ENCODE results near the gene NCOA1.

The NCOA1 gene

DNA sequence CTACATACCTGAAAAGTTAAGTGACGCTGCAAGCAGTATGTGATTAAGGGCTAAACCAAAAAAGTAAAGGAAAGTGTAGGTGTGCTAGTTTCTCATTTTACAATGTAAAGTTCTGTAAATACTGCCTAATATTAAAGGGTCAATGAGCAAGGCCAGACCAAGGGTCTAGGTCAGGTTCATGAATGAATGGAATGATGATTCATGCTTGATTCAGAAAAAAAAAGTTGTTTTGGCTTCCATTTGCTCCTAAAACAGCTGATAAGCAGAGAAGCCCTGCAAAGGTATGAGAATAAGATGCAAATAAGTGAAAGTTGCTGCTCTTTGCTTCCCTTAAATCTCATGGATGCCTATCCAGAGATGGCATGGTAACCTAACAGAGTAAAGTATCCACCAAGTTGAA is 240.9 kb downstream of the NCOA1 start:
- TF ChIP-seq ISL1 (CRISPR knock-in tag; IDR thresholded peaks at IDR 0.05) (no peak), ZNF8 (CRISPR knock-in tag; IDR thresholded peaks at IDR 0.05) (no peak), RARB (CRISPR knock-in tag; IDR thresholded peaks at IDR 0.05) (no peak), SNAI2 (CRISPR knock-in tag; IDR thresholded peaks at IDR 0.05) (no peak), ZC3H10 (CRISPR knock-in tag; IDR thresholded peaks at IDR 0.05) (no peak), OSR1 (CRISPR knock-in tag; IDR thresholded peaks at IDR 0.05) (no peak), ZNF70 (CRISPR knock-in tag; IDR thresholded peaks at IDR 0.05) (no peak), ARNTL (CRISPR knock-in tag; IDR thresholded peaks at IDR 0.05; ENCODE audit: borderline replicate concordance, low read depth) (no peak), PPARA (CRISPR knock-in tag; IDR thresholded peaks at IDR 0.05; ENCODE audit: borderline replicate concordance) (no peak), CSDC2 (CRISPR knock-in tag; IDR thresholded peaks at IDR 0.05) (no peak), ZFP30 (CRISPR knock-in tag; IDR thresholded peaks at IDR 0.05) (no peak)
- TF ChIP-seq, protein P1, sequence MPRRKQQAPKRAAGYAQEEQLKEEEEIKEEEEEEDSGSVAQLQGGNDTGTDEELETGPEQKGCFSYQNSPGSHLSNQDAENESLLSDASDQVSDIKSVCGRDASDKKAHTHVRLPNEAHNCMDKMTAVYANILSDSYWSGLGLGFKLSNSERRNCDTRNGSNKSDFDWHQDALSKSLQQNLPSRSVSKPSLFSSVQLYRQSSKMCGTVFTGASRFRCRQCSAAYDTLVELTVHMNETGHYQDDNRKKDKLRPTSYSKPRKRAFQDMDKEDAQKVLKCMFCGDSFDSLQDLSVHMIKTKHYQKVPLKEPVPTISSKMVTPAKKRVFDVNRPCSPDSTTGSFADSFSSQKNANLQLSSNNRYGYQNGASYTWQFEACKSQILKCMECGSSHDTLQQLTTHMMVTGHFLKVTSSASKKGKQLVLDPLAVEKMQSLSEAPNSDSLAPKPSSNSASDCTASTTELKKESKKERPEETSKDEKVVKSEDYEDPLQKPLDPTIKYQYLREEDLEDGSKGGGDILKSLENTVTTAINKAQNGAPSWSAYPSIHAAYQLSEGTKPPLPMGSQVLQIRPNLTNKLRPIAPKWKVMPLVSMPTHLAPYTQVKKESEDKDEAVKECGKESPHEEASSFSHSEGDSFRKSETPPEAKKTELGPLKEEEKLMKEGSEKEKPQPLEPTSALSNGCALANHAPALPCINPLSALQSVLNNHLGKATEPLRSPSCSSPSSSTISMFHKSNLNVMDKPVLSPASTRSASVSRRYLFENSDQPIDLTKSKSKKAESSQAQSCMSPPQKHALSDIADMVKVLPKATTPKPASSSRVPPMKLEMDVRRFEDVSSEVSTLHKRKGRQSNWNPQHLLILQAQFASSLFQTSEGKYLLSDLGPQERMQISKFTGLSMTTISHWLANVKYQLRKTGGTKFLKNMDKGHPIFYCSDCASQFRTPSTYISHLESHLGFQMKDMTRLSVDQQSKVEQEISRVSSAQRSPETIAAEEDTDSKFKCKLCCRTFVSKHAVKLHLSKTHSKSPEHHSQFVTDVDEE (CRISPR knock-in tag; IDR thresholded peaks at IDR 0.05) = no peak
- TF ChIP-seq, protein P2, sequence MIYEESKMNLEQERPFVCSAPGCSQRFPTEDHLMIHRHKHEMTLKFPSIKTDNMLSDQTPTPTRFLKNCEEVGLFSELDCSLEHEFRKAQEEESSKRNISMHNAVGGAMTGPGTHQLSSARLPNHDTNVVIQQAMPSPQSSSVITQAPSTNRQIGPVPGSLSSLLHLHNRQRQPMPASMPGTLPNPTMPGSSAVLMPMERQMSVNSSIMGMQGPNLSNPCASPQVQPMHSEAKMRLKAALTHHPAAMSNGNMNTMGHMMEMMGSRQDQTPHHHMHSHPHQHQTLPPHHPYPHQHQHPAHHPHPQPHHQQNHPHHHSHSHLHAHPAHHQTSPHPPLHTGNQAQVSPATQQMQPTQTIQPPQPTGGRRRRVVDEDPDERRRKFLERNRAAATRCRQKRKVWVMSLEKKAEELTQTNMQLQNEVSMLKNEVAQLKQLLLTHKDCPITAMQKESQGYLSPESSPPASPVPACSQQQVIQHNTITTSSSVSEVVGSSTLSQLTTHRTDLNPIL (CRISPR knock-in tag; IDR thresholded peaks at IDR 0.05; ENCODE audit: low read depth) = no peak
- TF ChIP-seq, protein P3, sequence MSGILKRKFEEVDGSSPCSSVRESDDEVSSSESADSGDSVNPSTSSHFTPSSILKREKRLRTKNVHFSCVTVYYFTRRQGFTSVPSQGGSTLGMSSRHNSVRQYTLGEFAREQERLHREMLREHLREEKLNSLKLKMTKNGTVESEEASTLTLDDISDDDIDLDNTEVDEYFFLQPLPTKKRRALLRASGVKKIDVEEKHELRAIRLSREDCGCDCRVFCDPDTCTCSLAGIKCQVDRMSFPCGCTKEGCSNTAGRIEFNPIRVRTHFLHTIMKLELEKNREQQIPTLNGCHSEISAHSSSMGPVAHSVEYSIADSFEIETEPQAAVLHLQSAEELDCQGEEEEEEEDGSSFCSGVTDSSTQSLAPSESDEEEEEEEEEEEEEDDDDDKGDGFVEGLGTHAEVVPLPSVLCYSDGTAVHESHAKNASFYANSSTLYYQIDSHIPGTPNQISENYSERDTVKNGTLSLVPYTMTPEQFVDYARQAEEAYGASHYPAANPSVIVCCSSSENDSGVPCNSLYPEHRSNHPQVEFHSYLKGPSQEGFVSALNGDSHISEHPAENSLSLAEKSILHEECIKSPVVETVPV (CRISPR knock-in tag; IDR thresholded peaks at IDR 0.05) = no peak
- TF ChIP-seq, protein P4, sequence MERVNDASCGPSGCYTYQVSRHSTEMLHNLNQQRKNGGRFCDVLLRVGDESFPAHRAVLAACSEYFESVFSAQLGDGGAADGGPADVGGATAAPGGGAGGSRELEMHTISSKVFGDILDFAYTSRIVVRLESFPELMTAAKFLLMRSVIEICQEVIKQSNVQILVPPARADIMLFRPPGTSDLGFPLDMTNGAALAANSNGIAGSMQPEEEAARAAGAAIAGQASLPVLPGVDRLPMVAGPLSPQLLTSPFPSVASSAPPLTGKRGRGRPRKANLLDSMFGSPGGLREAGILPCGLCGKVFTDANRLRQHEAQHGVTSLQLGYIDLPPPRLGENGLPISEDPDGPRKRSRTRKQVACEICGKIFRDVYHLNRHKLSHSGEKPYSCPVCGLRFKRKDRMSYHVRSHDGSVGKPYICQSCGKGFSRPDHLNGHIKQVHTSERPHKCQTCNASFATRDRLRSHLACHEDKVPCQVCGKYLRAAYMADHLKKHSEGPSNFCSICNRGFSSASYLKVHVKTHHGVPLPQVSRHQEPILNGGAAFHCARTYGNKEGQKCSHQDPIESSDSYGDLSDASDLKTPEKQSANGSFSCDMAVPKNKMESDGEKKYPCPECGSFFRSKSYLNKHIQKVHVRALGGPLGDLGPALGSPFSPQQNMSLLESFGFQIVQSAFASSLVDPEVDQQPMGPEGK (CRISPR knock-in tag; IDR thresholded peaks at IDR 0.05; ENCODE audit: borderline replicate concordance) = no peak
- ATAC-seq = no peak

DNA sequence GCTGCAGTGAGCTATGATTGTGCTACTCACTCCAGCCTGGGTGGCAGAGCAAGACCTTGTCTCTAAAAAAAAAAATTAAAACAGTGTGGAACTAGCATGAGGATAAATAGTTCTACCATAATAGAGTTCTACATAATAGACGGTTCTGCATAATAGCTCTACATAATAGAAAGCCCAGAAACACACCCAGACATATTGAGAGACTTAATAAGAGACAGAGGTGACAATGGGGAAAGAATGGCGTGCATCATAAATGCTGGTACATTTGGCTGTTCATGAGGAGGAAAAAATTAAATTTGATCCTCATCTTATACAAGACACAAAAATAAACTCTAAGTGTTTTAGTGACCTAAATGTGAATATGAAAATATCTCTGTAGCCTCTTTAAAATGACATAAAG is 243.7 kb downstream of the NCOA1 start:
- ATAC-seq = no peak

More for the DNA sequence above, 243.7 kb downstream of the NCOA1 start:
- no peak for TF ChIP-seq TOX (CRISPR knock-in tag; IDR thresholded peaks at IDR 0.05; ENCODE audit: borderline replicate concordance)
- TF ChIP-seq, protein P4 (CRISPR knock-in tag; IDR thresholded peaks at IDR 0.05; ENCODE audit: borderline replicate concordance) = no peak
- no peak for TF ChIP-seq RARB (CRISPR knock-in tag; IDR thresholded peaks at IDR 0.05)
- no peak for TF ChIP-seq ZNF70 (CRISPR knock-in tag; IDR thresholded peaks at IDR 0.05)
- no peak for TF ChIP-seq TCF4 (CRISPR knock-in tag; IDR thresholded peaks at IDR 0.05; ENCODE audit: borderline replicate concordance)
- TF ChIP-seq, protein P3 (CRISPR knock-in tag; IDR thresholded peaks at IDR 0.05) = no peak
- TF ChIP-seq OSR1 (CRISPR knock-in tag; IDR thresholded peaks at IDR 0.05) = no peak
- TF ChIP-seq ZC3H10 (CRISPR knock-in tag; IDR thresholded peaks at IDR 0.05) = no peak
- TF ChIP-seq BACH2 (CRISPR knock-in tag; IDR thresholded peaks at IDR 0.05; ENCODE audit: borderline replicate concordance) = no peak
- TF ChIP-seq, protein P5, sequence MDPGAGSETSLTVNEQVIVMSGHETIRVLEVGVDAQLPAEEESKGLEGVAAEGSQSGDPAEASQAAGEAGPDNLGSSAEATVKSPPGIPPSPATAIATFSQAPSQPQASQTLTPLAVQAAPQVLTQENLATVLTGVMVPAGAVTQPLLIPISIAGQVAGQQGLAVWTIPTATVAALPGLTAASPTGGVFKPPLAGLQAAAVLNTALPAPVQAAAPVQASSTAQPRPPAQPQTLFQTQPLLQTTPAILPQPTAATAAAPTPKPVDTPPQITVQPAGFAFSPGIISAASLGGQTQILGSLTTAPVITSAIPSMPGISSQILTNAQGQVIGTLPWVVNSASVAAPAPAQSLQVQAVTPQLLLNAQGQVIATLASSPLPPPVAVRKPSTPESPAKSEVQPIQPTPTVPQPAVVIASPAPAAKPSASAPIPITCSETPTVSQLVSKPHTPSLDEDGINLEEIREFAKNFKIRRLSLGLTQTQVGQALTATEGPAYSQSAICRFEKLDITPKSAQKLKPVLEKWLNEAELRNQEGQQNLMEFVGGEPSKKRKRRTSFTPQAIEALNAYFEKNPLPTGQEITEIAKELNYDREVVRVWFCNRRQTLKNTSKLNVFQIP (CRISPR knock-in tag; IDR thresholded peaks at IDR 0.05; ENCODE audit: borderline replicate concordance, low read depth) = no peak
- no peak for TF ChIP-seq CSDC2 (CRISPR knock-in tag; IDR thresholded peaks at IDR 0.05)
- TF ChIP-seq ZNF8 (CRISPR knock-in tag; IDR thresholded peaks at IDR 0.05) = no peak
- no peak for TF ChIP-seq ZFP30 (CRISPR knock-in tag; IDR thresholded peaks at IDR 0.05)
- TF ChIP-seq, protein P2 (CRISPR knock-in tag; IDR thresholded peaks at IDR 0.05; ENCODE audit: low read depth) = no peak
- TF ChIP-seq, protein P1 (CRISPR knock-in tag; IDR thresholded peaks at IDR 0.05) = no peak
- no peak for TF ChIP-seq ISL1 (CRISPR knock-in tag; IDR thresholded peaks at IDR 0.05)
- no peak for TF ChIP-seq SNAI2 (CRISPR knock-in tag; IDR thresholded peaks at IDR 0.05)
- no peak for TF ChIP-seq ESRRG (CRISPR knock-in tag; IDR thresholded peaks at IDR 0.05)
- no peak for TF ChIP-seq ARNTL (CRISPR knock-in tag; IDR thresholded peaks at IDR 0.05; ENCODE audit: borderline replicate concordance, low read depth)

All from SK-N-SH treated with all-trans-retinoic acid at 6 μM for 48 hours (cell line).